ENCODE results near the gene MED20.
A peak's percentile ranks its signal among the peaks of the same experiment; 100 is the strongest.

The MED20 gene

GRCh38 chr6:41895300-41896233 is 25.4 kb downstream of the MED20 start, which contains the start of gene USP49:
USP49 (minus strand) TSS chr6:41895375; CDS start chr6:41806983, 88,392 bp downstream.
- Histone ChIP-seq H3K36me3 (ENCODE audit: insufficient read depth, low read length) (peaks cover 7% of the 10 kb centered on the region; the same call in 1 of the 2 replicates), H3K9ac (ENCODE audit: low read length) (peak within 1 kb of the TSS; percentile 95), H3K4me1 (ENCODE audit: insufficient read depth, low read length, severe bottlenecking) (peaks cover 44% of the 10 kb centered on the region), H3K27ac (ENCODE audit: low read depth, low read length, poor library complexity, severe bottlenecking) (peak within 1 kb of the TSS; percentile 94), H3K79me2 (ENCODE audit: insufficient read depth, low read length) (peaks cover 28% of the 10 kb centered on the region), H2AFZ (ENCODE audit: low read length) (peak within 1 kb of the TSS; percentile 77), H3K9me3 (ENCODE audit: low read length) (no peaks in the 10 kb centered on the region), H3K4me3 (ENCODE audit: low read depth, low read length, poor library complexity, severe bottlenecking) (peak within 1 kb of the TSS; percentile 90), H3K27me3 (ENCODE audit: insufficient read depth, low read length) (no peaks in the 10 kb centered on the region), H3K9me2 (ENCODE audit: low read depth, low read length) (no peaks in the 10 kb centered on the region), H3F3A (ENCODE audit: insufficient read depth, low read length) (no peaks in the 10 kb centered on the region), H3K4me2 (ENCODE audit: low read length) (peak within 1 kb of the TSS; percentile 86), H4K20me1 (ENCODE audit: insufficient read depth, low read length) (no peaks in the 10 kb centered on the region)
- TF ChIP-seq CTCF (IDR thresholded peaks at IDR 0.05; ENCODE audit: low read length), result no peak
- no peak for TF ChIP-seq EZH2 (IDR thresholded peaks at IDR 0.05; ENCODE audit: borderline replicate concordance, low read length)

- TF ChIP-seq EZH2 (IDR thresholded peaks at IDR 0.05; ENCODE audit: borderline replicate concordance, low read length), result no peak
- no peak for TF ChIP-seq CTCF (IDR thresholded peaks at IDR 0.05; ENCODE audit: low read length)
- Histone ChIP-seq H3K79me2 (ENCODE audit: insufficient read depth, low read length) (peaks cover 30% of the 10 kb centered on the region), H2AFZ (ENCODE audit: low read length) (no peak overlapping the region)
Observed at GRCh38 chr6:41894366-41895299, 26.3 kb downstream of the MED20 start.

DNA sequence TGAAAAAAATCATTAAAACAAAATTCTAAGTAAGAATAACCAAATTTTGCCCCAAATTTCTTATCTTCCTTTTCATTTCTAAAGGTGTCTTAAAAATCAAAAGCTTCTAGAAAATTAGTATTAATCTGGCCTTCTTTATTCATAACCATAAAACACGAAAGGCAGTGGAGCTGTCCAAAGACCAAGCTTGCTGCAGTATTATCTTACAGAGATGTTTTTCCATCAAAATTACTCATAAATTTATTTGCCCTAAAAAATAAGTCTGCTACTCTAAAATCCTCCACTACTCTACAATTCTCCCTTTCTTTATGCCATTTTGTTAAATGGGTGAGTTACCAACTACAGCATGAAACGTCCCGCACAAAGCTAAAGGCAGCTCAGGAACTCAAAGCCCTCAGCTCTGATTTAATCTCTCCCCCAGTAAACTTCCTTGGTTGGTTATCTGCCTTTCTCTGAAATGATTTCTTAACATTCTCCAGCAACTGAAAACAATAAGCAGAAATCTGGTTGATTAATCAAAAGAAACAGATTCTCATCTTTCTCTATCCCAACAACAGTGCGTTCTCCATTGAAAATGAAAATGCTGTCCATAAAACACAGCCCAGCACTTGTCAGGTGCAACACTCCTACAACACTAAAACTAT is 27.9 kb downstream of the MED20 start:
- Histone ChIP-seq H3K79me2 (ENCODE audit: insufficient read depth, low read length) (peaks cover 30% of the 10 kb centered on the region), H3K36me3 (ENCODE audit: insufficient read depth, low read length) (0 out of 2 replicates have a peak, but pooled peaks cover 3% of the 10 kb centered on the region), H3K9me2 (ENCODE audit: low read depth, low read length) (no peaks in the 10 kb centered on the region), H4K20me1 (ENCODE audit: insufficient read depth, low read length) (no peaks in the 10 kb centered on the region), H3K4me2 (ENCODE audit: low read length) (peak overlapping the region; percentile 85), H3F3A (ENCODE audit: insufficient read depth, low read length) (no peaks in the 10 kb centered on the region), H3K9ac (ENCODE audit: low read length) (peak overlapping the region; percentile 95), H2AFZ (ENCODE audit: low read length) (no peak overlapping the region), H3K27ac (ENCODE audit: low read depth, low read length, poor library complexity, severe bottlenecking) (peak overlapping the region; percentile 40), H3K4me3 (ENCODE audit: low read depth, low read length, poor library complexity, severe bottlenecking) (peak overlapping the region; percentile 90), H3K9me3 (ENCODE audit: low read length) (no peaks in the 10 kb centered on the region), H3K4me1 (ENCODE audit: insufficient read depth, low read length, severe bottlenecking) (peaks cover 44% of the 10 kb centered on the region), H3K27me3 (ENCODE audit: insufficient read depth, low read length) (no peaks in the 10 kb centered on the region)
- TF ChIP-seq EZH2 (IDR thresholded peaks at IDR 0.05; ENCODE audit: borderline replicate concordance, low read length) (no peak), CTCF (IDR thresholded peaks at IDR 0.05; ENCODE audit: low read length) (no peak)

More at GRCh38 chr6:41894366-41895299, 26.3 kb downstream of the MED20 start:
- no peaks in the 10 kb centered on the region for H4K20me1 ChIP-seq (ENCODE audit: insufficient read depth, low read length)
- peak overlapping the region; percentile 95 for H3K9ac ChIP-seq (ENCODE audit: low read length)
- no peaks in the 10 kb centered on the region for H3K9me2 ChIP-seq (ENCODE audit: low read depth, low read length)
- H3K4me3 ChIP-seq (ENCODE audit: low read depth, low read length, poor library complexity, severe bottlenecking), result peak overlapping the region; percentile 90
- peaks cover 7% of the 10 kb centered on the region; the same call in 1 of the 2 replicates for H3K36me3 ChIP-seq (ENCODE audit: insufficient read depth, low read length)
- H3K4me2 ChIP-seq (ENCODE audit: low read length), result peak overlapping the region; percentile 86
- peak overlapping the region; percentile 40 for H3K27ac ChIP-seq (ENCODE audit: low read depth, low read length, poor library complexity, severe bottlenecking)
- H3K27me3 ChIP-seq (ENCODE audit: insufficient read depth, low read length), result no peaks in the 10 kb centered on the region
- peaks cover 44% of the 10 kb centered on the region for H3K4me1 ChIP-seq (ENCODE audit: insufficient read depth, low read length, severe bottlenecking)
- no peaks in the 10 kb centered on the region for H3K9me3 ChIP-seq (ENCODE audit: low read length)
- no peaks in the 10 kb centered on the region for H3F3A ChIP-seq (ENCODE audit: insufficient read depth, low read length)
